HCT116 (cell line): ENCODE measurements around the gene TRAF5. TPM values are rescaled to one million over a fixed set of nuclear protein-coding genes. Genes with fewer than 3 reads are reported as not detected.

Experiments
- ATAC-seq: fragments of 200-7000 bp; cut with Tn5 transposase; 2 replicates; pipeline ENCODE4 v1.9.1; 2020; ENCODE audit warnings: mild to moderate bottlenecking, moderate library complexity
- BruUV-seq: library from RNA; stranded (reverse); fragments of 400-500 nt; replicated peaks from 2 replicates; lab custom pipeline; 2021; lab: Mats Ljungman, UMichigan
- CTCF ChIA-PET: fragments of 300-600 bp; sonication (Branson Sonifier 250); formaldehyde crosslinking; loops from one replicate; lab custom pipeline; 2021; ENCODE audit warnings: antibody characterized with exemption; lab: Charles Lee
- POLR2A ChIA-PET: fragments of 300-600, 350-600 bp; sonication (Branson Sonifier 250); formaldehyde crosslinking; loops from one replicate; lab custom pipeline; 2021; ENCODE audit warnings: antibody characterized with exemption; lab: Charles Lee
- RAD21 ChIA-PET, 2 experiments: fragments of 300-600 bp; sonication (Branson Sonifier 250); formaldehyde crosslinking; loops; one replicate each; lab custom pipeline; 2023; ENCODE audit warnings: low total read pairs in 2 of 2; ENCODE audit not compliant: uncharacterized antibody in 2 of 2, unreplicated experiment in 2 of 2, low non-redundant PET in 1 of 2; lab: Charles Lee
- DNase-seq: peaks from one replicate; pipeline ENCODE4 v3.0.0-alpha.2; 2010; ENCODE audit warnings: low read depth, low spot score
- H2AFZ ChIP-seq: fragments of 200-600 bp; shearing (Covaris generic), sonication (generic); 2 replicates; pipeline ENCODE4 v1.6.1; 2017; ENCODE audit warnings: low read depth, mixed run types, mixed read lengths, antibody characterized with exemption, low read length; ENCODE audit not compliant: poor library complexity, severe bottlenecking
- H3K27ac ChIP-seq: 2 replicates; pipeline ENCODE4 v1.5.1; 2012; ENCODE audit warnings: low read depth, low read length
- H3K27me3 ChIP-seq: fragments of 200-600 bp; sonication (generic); 2 replicates; pipeline ENCODE4 v1.6.1; 2016; ENCODE audit warnings: mixed run types, low read length, mixed read lengths; ENCODE audit not compliant: insufficient read depth
- H3K36me3 ChIP-seq, 2 experiments: fragments of 200-500 bp in 1 of 2; fragments of 200-600 bp in 1 of 2; sonication (Bioruptor generic) in 1 of 2; sonication (generic) in 1 of 2; 2 replicates each; pipeline versions ENCODE4 v1.5.1 to v1.6.1; 2014 to 2016; ENCODE audit warnings: low read length in 2 of 2, inconsistent platforms in 1 of 2, mixed read lengths in 1 of 2, mixed run types in 1 of 2; ENCODE audit not compliant: insufficient read depth in 2 of 2, control insufficient read depth in 1 of 2
- H3K4me1 ChIP-seq, 2 experiments: fragments of 200-600 bp in 1 of 2; sonication (generic) in 1 of 2; 2 replicates each; pipeline versions ENCODE4 v1.5.1 to v1.6.1; 2012 to 2017; ENCODE audit warnings: low read length in 2 of 2, inconsistent platforms in 1 of 2, mild to moderate bottlenecking in 1 of 2, mixed read lengths in 1 of 2, mixed run types in 1 of 2, moderate library complexity in 1 of 2; ENCODE audit not compliant: insufficient read depth in 2 of 2, control insufficient read depth in 1 of 2
- H3K4me2 ChIP-seq: fragments of 200-600 bp; sonication (generic); 2 replicates; pipeline ENCODE4 v1.6.1; 2017; ENCODE audit warnings: mixed run types, low read length, mixed read lengths
- H3K4me3 ChIP-seq, 2 experiments: fragments of 200-600 bp in 1 of 2; sonication (generic) in 1 of 2; replicated peaks in 1 of 2; 2 replicates each; pipeline ENCODE4 v1.5.1; 2011 to 2016; ENCODE audit warnings: low read length in 2 of 2, control low read depth in 1 of 2, low read depth in 1 of 2, mild to moderate bottlenecking in 1 of 2, mixed read lengths in 1 of 2, mixed run types in 1 of 2
- H3K79me2 ChIP-seq: fragments of 200-600 bp; sonication (generic); 2 replicates; pipeline ENCODE4 v1.6.1; 2017; ENCODE audit warnings: mild to moderate bottlenecking, mixed run types, low read length, moderate library complexity, mixed read lengths; ENCODE audit not compliant: insufficient read depth
- H3K9ac ChIP-seq: fragments of 200-600 bp; sonication (generic); 2 replicates; pipeline ENCODE4 v1.6.1; 2016; ENCODE audit warnings: low read length, mixed read lengths
- H3K9me2 ChIP-seq: fragments of 200-600 bp; sonication (generic), shearing (Covaris generic); 2 replicates; pipeline ENCODE4 v1.6.1; 2017; ENCODE audit warnings: mixed run types, mild to moderate bottlenecking, moderate library complexity; ENCODE audit not compliant: insufficient read depth
- H3K9me3 ChIP-seq, 2 experiments: fragments of 200-500 bp in 1 of 2; fragments of 200-600 bp in 1 of 2; sonication (Bioruptor generic) in 1 of 2; sonication (generic) in 1 of 2; 2 replicates each; pipeline ENCODE4 v1.6.1; 2014 to 2017; ENCODE audit warnings: low read length in 2 of 2, mixed read lengths in 2 of 2, inconsistent platforms in 1 of 2, low read depth in 1 of 2, mild to moderate bottlenecking in 1 of 2, mixed run types in 1 of 2, moderate library complexity in 1 of 2; ENCODE audit not compliant: control insufficient read depth in 1 of 2, insufficient read depth in 1 of 2
- H4K20me1 ChIP-seq: fragments of 200-600 bp; sonication (generic), shearing (Covaris generic); 2 replicates; pipeline ENCODE4 v1.6.1; 2017; ENCODE audit warnings: mixed run types, mild to moderate bottlenecking, moderate library complexity; ENCODE audit not compliant: insufficient read depth
- CBX3 ChIP-seq: IDR thresholded peaks from 2 replicates; pipeline ENCODE4 v1.6.1; 2012; ENCODE audit warnings: low read depth
- EZH2 ChIP-seq: fragments of 200-600 bp; sonication (generic); IDR thresholded peaks from 2 replicates; pipeline ENCODE4 v1.6.1; 2017; ENCODE audit warnings: antibody characterized with exemption, mixed run types
- FOSL1 ChIP-seq: IDR thresholded peaks from 2 replicates; pipeline ENCODE4 v1.6.1; 2012; ENCODE audit warnings: low read depth
- POLR2A ChIP-seq: IDR thresholded peaks from 2 replicates; pipeline ENCODE4 v1.7.0; 2011; ENCODE audit warnings: borderline replicate concordance; ENCODE audit not compliant: insufficient read depth, insufficient read length; ENCODE audit errors: extremely low read depth
- POLR2AphosphoS5 ChIP-seq: IDR thresholded peaks from 2 replicates; pipeline ENCODE4 v1.6.1; 2011; ENCODE audit warnings: mild to moderate bottlenecking, low read depth, low read length, moderate library complexity
- REST ChIP-seq: IDR thresholded peaks from 2 replicates; pipeline ENCODE4 v1.6.1; 2012; ENCODE audit warnings: low read depth
- TCF7L2 ChIP-seq: IDR thresholded peaks from 2 replicates; pipeline ENCODE4 v1.7.0; 2011; ENCODE audit warnings: borderline replicate concordance, inconsistent platforms; ENCODE audit not compliant: insufficient read depth, insufficient read length; ENCODE audit errors: extremely low read depth
- intact Hi-C: fragments of 100-400 bp; cut with micrococcal nuclease; formaldehyde crosslinking; loops from 2 replicates; pipeline ENCODE4 v1.10.0; 2022
- total RNA-seq: library from RNA; stranded (reverse); gene quantifications from one replicate; pipeline ENCODE4 v1.2.1, GENCODE V29; 2021; ENCODE audit not compliant: unreplicated experiment

Gene TRAF5
- total RNA-seq, 1 experiment from 2014 or later: 6.5 TPM

GRCh38 chr1:211352465-211352864, 25.8 kb downstream of the TRAF5 start:
- Histone ChIP-seq H3K9ac (no peak overlapping the region), H3K79me2 (no peaks in the 10 kb centered on the region), H3K4me3 (no peak overlapping the region), H4K20me1 (no peaks in the 10 kb centered on the region), H3K27ac (no peak overlapping the region), H3K4me2 (no peak overlapping the region), H3K9me2 (no peaks in the 10 kb centered on the region), H3K4me1 (0 out of 4 replicates have a peak, but pooled peaks cover 0 to 5% of the 10 kb centered on the region in 2 experiments), H3K9me3 (no peaks in the 10 kb centered on the region), H3K36me3 (no peaks in the 10 kb centered on the region), H3K27me3 (no peaks in the 10 kb centered on the region), H2AFZ (no peak overlapping the region)
- intact Hi-C loops: no loop called here
- no peak for ATAC-seq
- TF ChIP-seq CBX3 (no peak), REST (no peak), FOSL1 (no peak), POLR2A (no peak), EZH2 (no peak), TCF7L2 (no peak), POLR2AphosphoS5 (no peak)
- POLR2A ChIA-PET: no interaction called here
- no peak for DNase-seq
- CTCF ChIA-PET: no interaction called here
- BruUV-seq: no TSS peak
- RAD21 ChIA-PET: no interaction called here
